ENCODE results near the gene BCCIP. TPM values are rescaled to one million over a fixed set of nuclear protein-coding genes. Genes with fewer than 3 reads are reported as not detected.

The BCCIP gene
- total and polyA plus RNA-seq, 2 of the 8 experiments (the other 6 are each of a cell fraction or from before 2014, with no cell fraction given), result 33.9 to 120 TPM

DNA sequence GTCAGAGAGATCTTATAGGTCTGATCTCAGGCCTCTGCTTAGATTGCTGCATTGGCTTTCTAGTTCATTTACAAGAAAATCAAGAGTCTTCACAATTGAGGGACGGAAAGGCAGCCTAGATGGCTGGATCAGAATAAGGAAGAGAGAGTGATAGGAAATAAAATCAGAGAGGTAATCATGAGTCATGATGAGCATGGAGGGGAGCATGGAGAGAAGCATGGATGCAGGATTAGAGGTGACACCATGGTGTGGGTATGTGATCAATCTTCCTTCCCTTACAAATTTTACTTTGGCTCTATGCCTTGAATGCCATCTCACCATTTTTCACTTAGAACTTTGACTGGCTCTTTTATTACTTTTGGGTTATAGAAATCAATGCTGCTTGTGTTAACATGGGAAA is 1.4 kb downstream of the BCCIP start:
- Histone ChIP-seq H2AK5ac (ENCODE audit: low read depth, low read length) (no peak overlapping the region), H3K27ac (ENCODE audit: low read depth, low read length) (no peak overlapping the region), H3K23me2 (ENCODE audit: low read depth, low read length) (no peaks in the 10 kb centered on the region; the same call in 1 of the 2 replicates), H4K8ac (ENCODE audit: extremely low read depth, insufficient read depth, low read length) (no peak overlapping the region), H3K14ac (ENCODE audit: insufficient read length) (no peak overlapping the region), H3K27me3 (replicated peaks in 1 of 4; ENCODE audit: control insufficient read depth in 3 of 4, extremely low read depth in 1 of 4, insufficient read depth in 3 of 4, low read length in 3 of 4) (no peaks in the 10 kb centered on the region), H2BK20ac (ENCODE audit: low read length) (no peak overlapping the region), H4K91ac (replicated peaks; ENCODE audit: insufficient read length, low read length) (no peak overlapping the region), H3K9me3 (ENCODE audit: insufficient read depth in 2 of 2, low read depth in 1 of 2, low read length in 1 of 2) (no peaks in the 10 kb centered on the region), H3K4me1 (replicated peaks in 1 of 4; ENCODE audit: control insufficient read depth in 3 of 4, insufficient read depth in 4 of 4, low read length in 3 of 4) (peaks cover 0 to 2% (median 0%) of the 10 kb centered on the region in 4 experiments; a peak in 2 of 7 replicates), H2BK15ac (ENCODE audit: low read length) (no peak overlapping the region), H3K79me2 (ENCODE audit: control insufficient read depth in 1 of 2, insufficient read depth in 2 of 2, low read length in 2 of 2) (peaks cover 26 to 42% of the 10 kb centered on the region in 2 experiments), H3K79me1 (ENCODE audit: low read depth, low read length) (peaks cover 2% of the 10 kb centered on the region; the same call in 1 of the 2 replicates), H3K56ac (replicated peaks; ENCODE audit: insufficient read length, low read depth, low read length) (no peak overlapping the region), H4K5ac (ENCODE audit: insufficient read length, low read depth, low read length) (no peak overlapping the region), H2AFZ (ENCODE audit: low read length) (no peak overlapping the region), H3K4me3 (ENCODE audit: extremely low read depth in 1 of 4, insufficient read depth in 2 of 4, low read depth in 3 of 4, low read length in 4 of 4) (peak overlapping the region; percentile 94 to 100 (median 97); a peak in 5 of 8 replicates), H2BK5ac (ENCODE audit: low read depth, low read length) (no peak overlapping the region), H2BK120ac (replicated peaks; ENCODE audit: low read depth, low read length) (no peak overlapping the region), H4K20me1 (replicated peaks in 1 of 2; ENCODE audit: control insufficient read depth in 1 of 2, insufficient read depth in 2 of 2, low read length in 2 of 2) (peaks cover 0 to 3% of the 10 kb centered on the region in 2 experiments), H3K9ac (replicated peaks in 1 of 4; ENCODE audit: extremely low read depth in 1 of 4, low read depth in 3 of 4, low read length in 3 of 4) (peak overlapping the region in 1 of 4 experiments; percentile 12; a peak in 3 of 7 replicates), H3K18ac (ENCODE audit: extremely low read depth, low read length) (no peak overlapping the region), H3K4me2 (ENCODE audit: insufficient read depth in 1 of 2, low read depth in 2 of 2, low read length in 2 of 2) (peak overlapping the region; percentile 74 to 99), H3K4ac (replicated peaks; ENCODE audit: insufficient read length, low read depth, low read length) (no peak overlapping the region), H3K36me3 (ENCODE audit: control insufficient read depth in 2 of 4, insufficient read depth in 4 of 4, low read length in 3 of 4) (peaks cover 17 to 39% (median 28%) of the 10 kb centered on the region in 4 experiments), H2BK12ac (ENCODE audit: low read depth, low read length) (no peak overlapping the region), H3K23ac (ENCODE audit: insufficient read length) (no peak overlapping the region)
- no peak for FAIRE-seq
- POLR2A ChIA-PET (ENCODE audit: partially characterized antibody), result no interaction called here
- CTCF ChIA-PET (ENCODE audit: partially characterized antibody), result no interaction called here
- 84% methylated on average over 1 of the region's 1 CpG; no CpG with 5 or more reads in 1 of the 2 experiments for WGBS, 2 experiments (ENCODE audit: extremely low coverage in 1 of 2, insufficient coverage in 1 of 2, insufficient read length in 1 of 2, insufficient replicate concordance in 2 of 2, low coverage in 1 of 2, low lambda C conversion rate in 2 of 2, missing lambda C conversion rate in 1 of 2)
- TF ChIP-seq GTF2F1 (IDR thresholded peaks at IDR 0.05; ENCODE audit: borderline replicate concordance, low read depth, low read length), result no peak
- TF ChIP-seq BCL11A (IDR thresholded peaks at IDR 0.05; ENCODE audit: low read depth in 2 of 2, low read length in 2 of 2), result no peak
- TF ChIP-seq HDAC6 (IDR thresholded peaks at IDR 0.05; ENCODE audit: low read depth, low read length), result no peak
- no peak for TF ChIP-seq GABPA (IDR thresholded peaks at IDR 0.05; ENCODE audit: borderline replicate concordance, insufficient read depth, low read length)
- no peak for TF ChIP-seq ZNF274 (IDR thresholded peaks at IDR 0.05; ENCODE audit: borderline replicate concordance, extremely low read depth, low read length)
- TF ChIP-seq, protein P1, sequence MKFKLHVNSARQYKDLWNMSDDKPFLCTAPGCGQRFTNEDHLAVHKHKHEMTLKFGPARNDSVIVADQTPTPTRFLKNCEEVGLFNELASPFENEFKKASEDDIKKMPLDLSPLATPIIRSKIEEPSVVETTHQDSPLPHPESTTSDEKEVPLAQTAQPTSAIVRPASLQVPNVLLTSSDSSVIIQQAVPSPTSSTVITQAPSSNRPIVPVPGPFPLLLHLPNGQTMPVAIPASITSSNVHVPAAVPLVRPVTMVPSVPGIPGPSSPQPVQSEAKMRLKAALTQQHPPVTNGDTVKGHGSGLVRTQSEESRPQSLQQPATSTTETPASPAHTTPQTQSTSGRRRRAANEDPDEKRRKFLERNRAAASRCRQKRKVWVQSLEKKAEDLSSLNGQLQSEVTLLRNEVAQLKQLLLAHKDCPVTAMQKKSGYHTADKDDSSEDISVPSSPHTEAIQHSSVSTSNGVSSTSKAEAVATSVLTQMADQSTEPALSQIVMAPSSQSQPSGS (IDR thresholded peaks at IDR 0.05; ENCODE audit: low read length), result no peak
- TF ChIP-seq CEBPB (IDR thresholded peaks at IDR 0.05; ENCODE audit: low read depth, low read length), result no peak
- DNase-seq (ENCODE audit: low read depth in 1 of 2, low spot score in 2 of 2), result no peak

Measured in H1 (cell line).